NCI-H1417 treated with DMSO at 0.1 percent for 48 hours (cell line): ENCODE data around the gene VSIG10L2.
"Not testable (repeated sequence)": the region's sequence is repeated elsewhere in the genome, so short reads cannot be mapped to it uniquely, and the experiment has no call there.

ENCODE experiments used
- DNase-seq: peaks from one replicate; lab custom pipeline; 2025; lab: John Stamatoyannopoulos, UW

Gene VSIG10L2

GRCh38 chr11:125945797-125946520 lies at the start of gene VSIG10L2:
Gene VSIG10L2, plus strand, starts transcription at chr11:125946044. Its CDS starts 12 bp downstream, at chr11:125946056.
- no peak for DNase-seq

DNA sequence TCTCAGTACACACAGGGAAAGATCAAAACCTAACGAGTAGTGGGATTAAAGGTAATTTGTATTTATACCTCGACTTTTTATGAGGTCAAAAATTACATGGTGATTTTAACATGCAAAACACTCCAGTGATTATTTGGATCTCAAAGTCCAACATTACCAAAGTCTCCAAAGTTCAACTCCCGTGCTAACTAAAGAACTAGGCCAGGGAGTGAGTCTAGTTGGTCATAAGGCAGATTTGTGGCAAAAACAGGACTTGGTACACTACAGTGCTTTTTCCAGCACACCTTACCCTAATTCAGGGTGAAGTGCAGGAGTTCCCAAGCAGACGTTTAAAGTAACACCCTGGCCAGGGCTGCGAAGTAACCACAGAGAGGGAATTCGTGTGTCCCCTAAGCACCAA lies 44.0 kb upstream of the VSIG10L2 start:
- no peak for DNase-seq

- no peak for DNase-seq
These were observed 43.4 kb upstream of the VSIG10L2 start for GRCh38 chr11:125902277-125902926.

DNA sequence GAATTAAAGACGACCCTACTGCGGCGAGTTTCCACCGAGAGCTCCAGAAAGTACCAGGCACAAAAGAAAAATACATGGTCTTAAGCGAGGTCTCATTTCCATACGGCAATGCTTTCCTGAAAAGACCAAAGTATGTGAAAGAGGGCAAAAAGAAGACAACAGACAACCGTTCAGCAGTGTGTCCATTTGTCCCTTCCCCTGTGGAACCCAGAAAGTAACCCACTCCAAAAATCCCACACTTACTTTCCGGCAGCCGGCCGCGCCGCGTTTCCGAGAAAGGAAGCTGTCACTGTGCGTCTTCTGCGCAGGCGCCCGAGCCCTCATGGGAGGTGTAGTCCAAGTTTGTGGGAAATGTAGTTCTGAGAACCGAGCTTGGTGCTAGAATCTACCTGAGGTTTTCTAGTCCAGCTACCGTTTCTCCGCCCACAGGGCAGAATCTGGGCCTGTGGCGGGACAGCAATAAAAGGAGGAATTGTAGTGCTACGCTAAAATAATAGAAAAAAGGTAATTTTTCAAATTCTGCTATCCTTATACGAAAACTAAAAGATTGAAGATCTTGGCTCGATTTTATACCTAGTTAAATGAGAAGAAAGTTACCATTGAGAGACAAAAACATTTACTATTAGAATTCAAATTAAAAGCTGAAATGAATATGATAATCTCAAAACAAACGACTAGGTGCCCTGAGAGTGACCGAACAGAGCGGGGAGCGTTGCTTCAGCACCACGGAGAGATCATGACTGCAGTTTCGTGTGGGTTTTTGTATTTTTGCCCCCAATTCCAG lies 42.7 kb upstream of the VSIG10L2 start, which contains the start of gene PUS3:
PUS3 (minus strand) TSS at position 280 of the 784 bp plus-strand sequence. CDS start 6,922 bp downstream, outside the sequence.
- DNase-seq: peak; percentile 82

DNA sequence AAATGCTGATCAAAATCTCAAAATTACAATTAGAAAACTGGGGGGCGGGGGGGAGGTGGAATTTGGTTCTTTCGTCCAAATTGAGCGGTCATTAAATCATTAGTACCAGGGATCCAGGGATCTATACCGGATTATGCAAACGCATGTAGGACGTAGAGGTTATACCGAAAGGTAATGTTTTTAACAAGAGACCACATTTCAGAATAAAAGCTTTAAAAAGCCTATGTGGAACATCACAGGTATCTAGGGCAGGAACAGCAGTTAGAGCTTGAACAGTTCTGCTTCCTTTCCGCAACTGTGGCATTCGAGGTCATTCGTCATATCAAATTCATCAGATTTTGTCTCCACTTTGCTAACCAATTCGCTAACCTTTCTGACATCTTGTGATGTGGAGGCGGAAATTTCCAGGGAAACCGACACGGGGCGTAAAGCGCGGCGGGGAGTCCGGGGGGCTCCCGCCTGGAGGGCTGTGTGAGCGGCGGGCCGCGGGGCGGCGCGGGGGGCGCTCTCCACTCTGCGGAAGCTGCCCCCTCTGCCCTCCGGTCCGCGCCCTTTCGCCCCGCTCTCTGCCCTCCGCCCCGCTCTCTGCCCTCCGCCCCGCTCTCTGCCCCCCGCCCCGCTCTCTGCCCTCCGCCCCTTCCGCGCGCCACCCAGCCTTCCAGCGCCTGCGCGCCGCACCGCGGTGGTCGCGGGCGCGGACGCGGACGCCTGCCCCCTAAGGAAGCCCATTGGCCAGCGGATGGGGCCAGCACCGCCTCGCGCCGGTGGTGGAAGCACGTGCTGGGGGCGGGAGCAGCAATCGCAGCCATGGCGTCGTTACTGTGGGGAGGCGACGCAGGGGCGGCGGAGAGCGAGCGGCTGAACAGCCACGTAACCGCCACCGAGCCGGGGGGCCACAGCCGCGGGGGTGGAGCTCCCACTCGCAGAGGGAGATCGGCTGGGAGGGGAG lies 41.9 kb upstream of the VSIG10L2 start, which contains the start of gene DDX25:
DDX25 (plus strand) TSS at position 798 of the 949 bp plus-strand sequence; CDS start at position 808, 10 bp downstream.
- peak; percentile 32 for DNase-seq

- no peak for DNase-seq
These were observed 41.2 kb upstream of the VSIG10L2 start for GRCh38 chr11:125904678-125905077.

- DNase-seq: no peak
These were observed 35.5 kb upstream of the VSIG10L2 start for GRCh38 chr11:125910226-125910849.

GRCh38 chr11:125914601-125915000 lies 31.2 kb upstream of the VSIG10L2 start:
- DNase-seq: not testable (repeated sequence)

DNA sequence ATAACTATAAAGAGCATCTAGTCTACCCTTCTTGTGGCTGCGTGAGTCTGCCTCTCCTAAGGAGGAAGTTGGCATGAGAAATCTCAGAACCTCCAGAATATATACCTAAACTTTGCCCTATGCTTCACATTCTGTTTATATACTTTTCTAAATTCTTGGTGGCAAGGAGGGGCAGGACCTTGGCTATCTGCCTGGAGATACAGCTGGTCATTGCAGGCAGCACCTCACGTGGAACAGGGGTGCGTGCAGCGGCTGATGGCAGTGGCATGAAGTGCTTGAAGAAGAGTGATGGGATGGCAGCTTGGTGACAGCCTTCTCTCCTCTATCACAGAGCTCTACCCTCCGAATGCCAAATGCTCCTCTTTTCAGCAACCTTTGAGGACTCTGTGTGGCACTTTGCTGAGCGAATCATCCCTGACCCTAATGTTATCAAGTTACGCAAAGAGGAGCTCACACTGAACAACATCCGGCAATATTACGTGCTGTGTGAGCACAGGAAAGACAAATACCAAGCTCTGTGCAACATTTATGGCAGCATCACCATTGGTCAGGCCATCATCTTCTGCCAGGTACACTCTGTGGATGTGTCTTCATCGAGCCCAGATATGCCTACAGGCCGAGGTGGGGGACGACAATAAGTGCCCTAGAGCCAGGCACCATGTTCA lies 29.0 kb upstream of the VSIG10L2 start:
- no peak for DNase-seq

GRCh38 chr11:125918140-125918840 lies 27.6 kb upstream of the VSIG10L2 start:
- no peak for DNase-seq

- DNase-seq: no peak
These were observed 24.8 kb upstream of the VSIG10L2 start for GRCh38 chr11:125921042-125921441.

- no peak for DNase-seq
These were observed 23.7 kb upstream of the VSIG10L2 start for GRCh38 chr11:125922156-125922555.

DNA sequence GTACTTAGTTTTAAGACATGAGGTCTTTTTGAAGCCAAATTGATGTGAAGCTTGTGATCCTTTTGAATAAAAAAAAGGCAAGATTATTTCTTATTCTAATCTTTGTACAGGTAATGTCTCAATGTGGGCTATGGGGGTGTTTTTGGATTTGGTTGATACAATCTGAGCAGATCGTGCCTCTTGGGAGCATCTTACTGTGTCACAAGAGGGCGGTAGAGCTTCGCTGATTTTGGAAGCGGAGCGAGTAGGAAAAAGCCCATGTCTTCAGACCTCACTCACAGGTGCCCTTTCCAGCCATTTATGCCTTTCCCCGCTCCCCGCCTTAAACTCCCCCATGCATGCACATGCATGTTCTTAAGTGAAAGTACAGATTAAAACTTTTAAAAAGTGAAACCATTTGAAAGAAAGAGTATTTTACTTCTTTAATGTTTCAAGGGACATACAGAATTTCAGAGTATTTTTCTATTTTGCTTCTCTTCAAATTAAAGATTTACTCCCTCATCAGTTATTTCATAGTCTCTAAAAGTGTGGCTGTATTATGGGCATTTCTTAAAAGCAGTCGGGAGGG lies 22.7 kb upstream of the VSIG10L2 start:
- no peak for DNase-seq

DNA sequence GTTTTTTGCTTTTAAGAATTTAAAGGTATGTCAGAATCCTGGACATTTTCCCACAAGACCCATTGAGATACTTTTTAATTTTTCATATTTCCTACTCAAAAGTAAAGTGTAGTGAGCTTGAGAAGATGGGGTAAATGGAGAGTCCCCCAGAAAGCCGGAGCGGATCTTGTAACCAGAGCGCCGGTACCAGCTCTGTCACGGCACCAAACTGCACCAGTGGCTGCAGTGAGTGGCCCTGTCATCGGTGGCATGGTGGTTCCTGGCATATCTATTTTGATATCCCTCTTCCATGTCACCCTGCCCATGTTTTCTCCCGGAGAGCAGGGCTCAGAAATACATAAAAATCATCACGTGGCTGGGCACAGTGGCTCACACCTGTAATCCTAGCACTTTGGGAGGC lies 22.2 kb upstream of the VSIG10L2 start:
- DNase-seq: no peak

GRCh38 chr11:125924384-125925007 lies 21.3 kb upstream of the VSIG10L2 start:
- DNase-seq: no peak

GRCh38 chr11:125925247-125925740 lies 20.6 kb upstream of the VSIG10L2 start:
- DNase-seq: no peak

DNA sequence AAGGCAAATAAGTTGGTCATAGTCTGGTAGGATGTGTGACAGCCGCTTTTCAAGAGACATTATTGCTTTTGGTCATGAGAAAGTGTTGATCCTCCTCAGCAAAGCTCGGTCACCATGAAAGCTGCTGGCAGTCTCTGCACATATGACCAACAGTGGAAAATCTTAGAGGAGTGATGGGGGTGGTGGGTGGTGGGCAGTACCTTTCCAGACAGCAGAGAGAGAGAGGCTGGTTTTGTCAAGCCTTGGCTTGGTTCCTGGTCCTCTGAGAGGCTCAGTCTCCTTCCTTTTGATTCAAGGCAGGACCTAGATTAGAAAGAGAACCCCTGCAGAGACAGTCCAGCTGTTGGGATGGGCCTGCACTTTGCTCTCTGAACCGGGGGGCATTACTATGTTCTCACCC lies 20.0 kb upstream of the VSIG10L2 start:
- no peak for DNase-seq

DNA sequence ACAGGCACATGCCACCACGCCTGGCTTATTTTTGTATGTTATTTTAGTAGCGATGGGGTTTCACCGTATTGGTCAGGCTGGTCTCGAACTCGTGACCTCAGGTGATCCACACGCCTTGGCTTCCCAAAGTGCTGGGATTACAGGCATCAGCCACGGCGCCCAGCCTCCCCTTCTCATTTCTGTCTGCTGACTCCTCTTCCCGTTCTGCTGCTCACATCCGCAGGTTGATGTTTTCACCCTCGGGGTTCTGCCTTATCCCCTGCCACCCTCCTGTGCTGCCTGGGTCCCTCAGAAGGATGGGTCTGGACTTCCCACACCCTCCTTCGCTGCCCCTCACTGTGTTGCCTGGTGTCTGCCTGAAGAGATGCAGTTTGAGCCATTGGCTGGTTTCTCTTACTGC lies 19.2 kb upstream of the VSIG10L2 start:
- DNase-seq: no peak
